ENCODE measurements around the gene CCDC88A.

- no peak for TF ChIP-seq CTCF (conservative IDR thresholded peaks at IDR 0.05; ENCODE audit: low read depth, low read length)
- no peak for TF ChIP-seq EZH2 (IDR thresholded peaks at IDR 0.05; ENCODE audit: borderline replicate concordance, low read depth, low read length, poor library complexity, severe bottlenecking)
Observed at GRCh38 chr2:55252832-55253231, 166.8 kb downstream of the CCDC88A start.

Data from A673 (cell line).